Endodermal cell (in vitro differentiated cells): ENCODE results near the gene EGFLAM. TPM values are rescaled to one million over a fixed set of nuclear protein-coding genes. Genes with fewer than 3 reads are reported as not detected.

ENCODE experiments used
- DNase-seq: peaks from one replicate; pipeline ENCODE4 v3.0.0-alpha.2; 2017
- H3K27ac ChIP-seq: 2 replicates; pipeline ENCODE4 v1.5.1; 2013; ENCODE audit warnings: mild to moderate bottlenecking, low read depth, low read length, moderate library complexity
- H3K27me3 ChIP-seq: 2 replicates; pipeline ENCODE4 v1.6.1; 2013; ENCODE audit warnings: mild to moderate bottlenecking, low read length, moderate library complexity; ENCODE audit not compliant: insufficient read depth, control insufficient read depth, poor library complexity, severe bottlenecking
- H3K36me3 ChIP-seq: 2 replicates; pipeline ENCODE4 v1.7.0; 2013; ENCODE audit warnings: mild to moderate bottlenecking, low read length, moderate library complexity; ENCODE audit not compliant: control insufficient read depth, insufficient read depth
- H3K4me1 ChIP-seq: one replicate; pipeline ENCODE4 v1.7.0; 2013; ENCODE audit warnings: low read length; ENCODE audit not compliant: control insufficient read depth, insufficient read depth
- H3K4me3 ChIP-seq: 2 replicates; pipeline ENCODE4 v1.5.1; 2013; ENCODE audit warnings: mild to moderate bottlenecking, low read length, moderate library complexity
- H3K9ac ChIP-seq: 2 replicates; pipeline ENCODE4 v1.6.1; 2013; ENCODE audit warnings: mild to moderate bottlenecking, low read length, moderate library complexity; ENCODE audit not compliant: poor library complexity, severe bottlenecking; ENCODE audit errors: extremely low read depth
- H3K9me3 ChIP-seq: 2 replicates; pipeline ENCODE4 v1.6.1; 2013; ENCODE audit warnings: mild to moderate bottlenecking, low read length, moderate library complexity; ENCODE audit not compliant: control insufficient read depth
- H3K27ac Mint-ChIP-seq: 2 replicates; pipeline ENCODE4 v1.8.0; 2020; ENCODE audit warnings: mixed read lengths
- H3K27me3 Mint-ChIP-seq: 2 replicates; pipeline ENCODE4 v1.8.0; 2021; ENCODE audit warnings: mild to moderate bottlenecking, mixed read lengths; ENCODE audit not compliant: insufficient read depth
- H3K36me3 Mint-ChIP-seq: 2 replicates; pipeline ENCODE4 v1.8.0; 2020; ENCODE audit warnings: low read depth, mixed read lengths
- H3K4me1 Mint-ChIP-seq: 2 replicates; pipeline ENCODE4 v1.8.0; 2020; ENCODE audit warnings: mixed read lengths
- H3K4me3 Mint-ChIP-seq: 2 replicates; pipeline ENCODE4 v1.8.0; 2020; ENCODE audit warnings: mild to moderate bottlenecking, moderate library complexity, mixed read lengths
- H3K9me3 Mint-ChIP-seq: 2 replicates; pipeline ENCODE4 v1.8.0; 2020; ENCODE audit warnings: mild to moderate bottlenecking, mixed read lengths
- CTCF ChIP-seq: fragments of 200-600 bp; sonication (generic); conservative IDR thresholded peaks from 2 replicates; pipeline ENCODE4 v1.5.0; 2021; ENCODE audit warnings: antibody characterized with exemption, mild to moderate bottlenecking
- WGBS, 2 experiments: methylation state at CpG; one replicate each; pipeline versions ENCODE4 v1.1.5 to v1.1.7; 2013; ENCODE audit warnings: missing lambda C conversion rate in 2 of 2, mixed read lengths in 1 of 2; ENCODE audit not compliant: insufficient coverage in 1 of 2, insufficient read length in 1 of 2; 5-methylcytosine and 5-hydroxymethylcytosine counted together
- total RNA-seq, 2 donors: library from RNA; stranded (reverse); fragmentation: NEBNext Ultra II Directional in 1 of 2; extraction: Animal tissue kit (Norgen Biotek cat#: 25700) in 1 of 2; gene quantifications; 2 replicates in 1 of 2; 3 replicates in 1 of 2; pipeline ENCODE4 v1.2.1, GENCODE V29; 2021

The EGFLAM gene
- total RNA-seq, 2 donors from 2014 or later, result 4.4 to 8.8 TPM

- Mint-ChIP-seq H3K4me3 (no peak overlapping the region), H3K9me3 (no peaks in the 10 kb centered on the region)
These were observed 183.9 kb downstream of the EGFLAM start for GRCh38 chr5:38442247-38442573.

GRCh38 chr5:38443390-38443789, 185.0 kb downstream of the EGFLAM start:
- Mint-ChIP-seq H3K27ac (no peak overlapping the region), H3K9me3 (no peaks in the 10 kb centered on the region), H3K4me1 (peaks cover 6% of the 10 kb centered on the region), H3K27me3 (peaks cover 39% of the 10 kb centered on the region), H3K36me3 (no peaks in the 10 kb centered on the region), H3K4me3 (no peak overlapping the region)
- Histone ChIP-seq H3K9ac (no peak overlapping the region), H3K4me3 (no peak overlapping the region), H3K9me3 (no peaks in the 10 kb centered on the region), H3K27me3 (peaks cover 22% of the 10 kb centered on the region), H3K4me1 (no peaks in the 10 kb centered on the region), H3K27ac (no peak overlapping the region), H3K36me3 (no peaks in the 10 kb centered on the region)
- no peak for DNase-seq
- no peak for TF ChIP-seq CTCF
- WGBS, 2 experiments, result 93 to 94% methylated on average over 3 to 7 of the region's 7 CpGs

More at GRCh38 chr5:38442247-38442573, 183.9 kb downstream of the EGFLAM start:
- Histone ChIP-seq H3K27ac (no peak overlapping the region), H3K27me3 (peaks cover 25% of the 10 kb centered on the region), H3K9ac (no peak overlapping the region), H3K4me3 (no peak overlapping the region), H3K9me3 (no peaks in the 10 kb centered on the region), H3K4me1 (no peaks in the 10 kb centered on the region), H3K36me3 (no peaks in the 10 kb centered on the region)
- no peak for TF ChIP-seq CTCF
- peaks cover 6% of the 10 kb centered on the region for H3K4me1 Mint-ChIP-seq
- no peak for DNase-seq
- peaks cover 49% of the 10 kb centered on the region for H3K27me3 Mint-ChIP-seq
- WGBS, 2 experiments, result 80% methylated on average over 2 of the region's 2 CpGs; no CpG with 5 or more reads in 1 of the 2 experiments
- H3K36me3 Mint-ChIP-seq, result peaks cover 2% of the 10 kb centered on the region
- H3K27ac Mint-ChIP-seq, result no peak overlapping the region

- TF ChIP-seq CTCF, result no peak
- Mint-ChIP-seq H3K4me3 (no peak overlapping the region), H3K27me3 (peaks cover 27% of the 10 kb centered on the region), H3K9me3 (no peaks in the 10 kb centered on the region), H3K36me3 (no peaks in the 10 kb centered on the region), H3K4me1 (peaks cover 6% of the 10 kb centered on the region), H3K27ac (no peak overlapping the region)
- Histone ChIP-seq H3K4me1 (no peaks in the 10 kb centered on the region), H3K27me3 (peaks cover 7% of the 10 kb centered on the region), H3K36me3 (no peaks in the 10 kb centered on the region), H3K9me3 (no peaks in the 10 kb centered on the region), H3K9ac (no peak overlapping the region), H3K27ac (no peak overlapping the region), H3K4me3 (no peak overlapping the region)
- 91% methylated on average over 9 to 24 of the region's 24 CpGs for WGBS, 2 experiments
- DNase-seq, result peak; percentile 58
These were observed 187.1 kb downstream of the EGFLAM start for GRCh38 chr5:38445374-38446028.
